ENCODE measurements around the gene CLDN22.

The CLDN22 gene

DNA sequence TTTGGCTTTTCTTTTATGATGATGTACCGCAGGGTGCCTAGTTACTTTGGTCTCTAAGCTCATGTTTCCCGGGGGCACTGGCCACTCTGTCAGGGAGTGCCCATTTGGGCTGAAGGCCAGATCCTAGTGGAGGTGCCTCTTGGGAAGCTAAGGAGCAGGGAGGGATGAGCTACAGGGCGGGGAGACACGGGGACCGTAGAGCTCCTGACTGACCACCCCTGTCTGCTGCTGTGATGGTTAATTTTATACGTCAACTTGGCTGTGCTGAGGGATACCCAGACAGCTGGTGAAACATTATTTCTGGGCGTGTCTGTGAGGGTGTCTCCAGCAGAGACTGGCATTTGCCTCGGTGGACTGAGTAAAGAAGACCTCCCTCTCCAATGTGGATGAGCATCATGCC is 27.1 kb upstream of the CLDN22 start:
- no peak for DNase-seq
- Histone ChIP-seq H3K9me3 (no peaks in the 10 kb centered on the region), H3K27me3 (peaks cover 0 to 34% of the 10 kb centered on the region in 2 donors), H3K4me1 (peaks cover 0 to 2% (median 0%) of the 10 kb centered on the region in 4 donors), H3K27ac (no peak overlapping the region), H3K4me3 (no peak overlapping the region), H3K36me3 (no peaks in the 10 kb centered on the region)
- intact Hi-C loops (cut with DNase I; ENCODE audit: low total_unique reads): no loop called here
- TF ChIP-seq, protein P1, sequence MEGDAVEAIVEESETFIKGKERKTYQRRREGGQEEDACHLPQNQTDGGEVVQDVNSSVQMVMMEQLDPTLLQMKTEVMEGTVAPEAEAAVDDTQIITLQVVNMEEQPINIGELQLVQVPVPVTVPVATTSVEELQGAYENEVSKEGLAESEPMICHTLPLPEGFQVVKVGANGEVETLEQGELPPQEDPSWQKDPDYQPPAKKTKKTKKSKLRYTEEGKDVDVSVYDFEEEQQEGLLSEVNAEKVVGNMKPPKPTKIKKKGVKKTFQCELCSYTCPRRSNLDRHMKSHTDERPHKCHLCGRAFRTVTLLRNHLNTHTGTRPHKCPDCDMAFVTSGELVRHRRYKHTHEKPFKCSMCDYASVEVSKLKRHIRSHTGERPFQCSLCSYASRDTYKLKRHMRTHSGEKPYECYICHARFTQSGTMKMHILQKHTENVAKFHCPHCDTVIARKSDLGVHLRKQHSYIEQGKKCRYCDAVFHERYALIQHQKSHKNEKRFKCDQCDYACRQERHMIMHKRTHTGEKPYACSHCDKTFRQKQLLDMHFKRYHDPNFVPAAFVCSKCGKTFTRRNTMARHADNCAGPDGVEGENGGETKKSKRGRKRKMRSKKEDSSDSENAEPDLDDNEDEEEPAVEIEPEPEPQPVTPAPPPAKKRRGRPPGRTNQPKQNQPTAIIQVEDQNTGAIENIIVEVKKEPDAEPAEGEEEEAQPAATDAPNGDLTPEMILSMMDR (IDR thresholded peaks at IDR 0.05): no peak

GRCh38 chr4:183345261-183345660 is 25.2 kb upstream of the CLDN22 start:
- no peak for DNase-seq
- no peaks in the 10 kb centered on the region for H3K36me3 ChIP-seq
- no peak overlapping the region for H3K4me3 ChIP-seq
- intact Hi-C loops (cut with DNase I; ENCODE audit: low total_unique reads): no loop called here
- no peak overlapping the region for H3K27ac ChIP-seq
- TF ChIP-seq, protein P1 (IDR thresholded peaks at IDR 0.05): no peak
- H3K4me1 ChIP-seq: peaks cover 0 to 2% (median 0%) of the 10 kb centered on the region in 4 donors
- H3K9me3 ChIP-seq: no peaks in the 10 kb centered on the region
- H3K27me3 ChIP-seq: peaks cover 0 to 34% of the 10 kb centered on the region in 2 donors

- no peaks in the 10 kb centered on the region for H3K9me3 ChIP-seq
- no peaks in the 10 kb centered on the region for H3K36me3 ChIP-seq
- intact Hi-C loops (cut with DNase I; ENCODE audit: low total_unique reads): no loop called here
- H3K4me3 ChIP-seq: no peak overlapping the region
- no peak overlapping the region for H3K27ac ChIP-seq
- peaks cover 0 to 2% (median 0%) of the 10 kb centered on the region in 4 donors for H3K4me1 ChIP-seq
- DNase-seq: no peak
- H3K27me3 ChIP-seq: peaks cover 0 to 34% of the 10 kb centered on the region in 2 donors
- TF ChIP-seq, protein P1 (IDR thresholded peaks at IDR 0.05): no peak
These were observed 24.6 kb upstream of the CLDN22 start for GRCh38 chr4:183344523-183345255.

GRCh38 chr4:183343730-183344129 is 23.7 kb upstream of the CLDN22 start:
- intact Hi-C loops (cut with DNase I; ENCODE audit: low total_unique reads): no loop called here
- H3K27me3 ChIP-seq: peaks cover 0 to 32% of the 10 kb centered on the region in 2 donors
- H3K36me3 ChIP-seq: no peaks in the 10 kb centered on the region
- no peak for DNase-seq
- TF ChIP-seq, protein P1 (IDR thresholded peaks at IDR 0.05): no peak
- no peak overlapping the region for H3K4me3 ChIP-seq
- H3K9me3 ChIP-seq: no peaks in the 10 kb centered on the region
- H3K4me1 ChIP-seq: peaks cover 0 to 2% (median 0%) of the 10 kb centered on the region in 4 donors
- no peak overlapping the region for H3K27ac ChIP-seq

DNA sequence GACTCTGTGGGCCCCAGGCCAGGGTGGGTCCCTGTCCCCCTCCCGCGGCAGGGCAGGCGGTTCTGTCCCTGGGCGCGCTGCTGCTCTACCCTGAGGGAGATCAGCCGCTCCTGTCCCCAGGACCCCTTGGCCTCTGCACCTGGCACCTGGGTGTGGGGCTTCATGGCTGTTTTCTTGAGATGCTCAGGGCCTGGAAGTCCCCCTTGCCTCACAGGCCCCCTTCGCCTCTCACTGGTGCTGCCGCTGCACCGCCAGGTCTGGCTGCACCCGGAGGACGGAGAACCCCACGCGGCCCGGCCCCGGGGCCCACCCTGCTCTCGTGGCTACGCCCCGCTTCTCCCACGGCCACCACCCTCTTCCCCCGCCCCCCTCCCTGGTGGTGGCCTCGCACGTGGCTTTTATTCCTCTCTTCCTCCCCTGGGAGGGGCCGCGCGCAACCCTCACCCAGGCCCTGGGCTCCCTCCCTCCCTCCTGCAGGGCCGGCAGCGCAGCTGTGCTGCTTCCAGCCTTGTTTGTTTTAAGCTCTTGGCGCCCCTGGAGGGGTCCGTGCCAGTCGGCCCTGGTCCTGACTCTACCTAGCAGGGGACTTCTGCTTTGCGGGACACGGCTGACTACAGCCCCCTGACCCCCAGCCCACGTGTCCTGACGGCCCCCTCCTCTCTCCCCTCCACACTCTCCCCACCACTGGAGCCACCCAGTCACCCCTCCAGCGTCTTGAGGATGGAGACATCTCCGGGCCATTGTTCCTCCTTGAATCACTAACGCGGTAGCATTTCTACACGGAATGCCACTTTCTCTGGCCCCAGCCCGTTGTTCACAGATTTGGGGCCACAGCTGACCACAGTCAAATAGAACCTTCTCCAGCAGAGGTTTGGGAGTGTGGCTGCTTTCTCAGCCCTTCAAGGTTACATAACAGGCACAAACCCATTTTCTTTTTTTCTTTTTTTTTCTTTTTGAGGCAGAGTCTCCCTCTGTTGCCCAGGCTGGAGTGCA is 22.8 kb upstream of the CLDN22 start:
- Histone ChIP-seq H3K27ac (no peak overlapping the region), H3K4me3 (no peak overlapping the region), H3K36me3 (no peaks in the 10 kb centered on the region), H3K27me3 (peaks cover 0 to 26% of the 10 kb centered on the region in 2 donors), H3K4me1 (no peaks in the 10 kb centered on the region), H3K9me3 (no peaks in the 10 kb centered on the region)
- intact Hi-C loops (cut with DNase I; ENCODE audit: low total_unique reads): no loop called here
- no peak for DNase-seq
- TF ChIP-seq, protein P1 (IDR thresholded peaks at IDR 0.05): no peak

All from tibial artery (tissue), 4 donors.